GM23338 (cell line): Measurements from ENCODE around the gene CSF3. TPM values are rescaled to one million over a fixed set of nuclear protein-coding genes. Genes with fewer than 3 reads are reported as not detected.

Experiments used
- ATAC-seq: fragments of 200-7000 bp; cut with Tn5 transposase; 3 replicates; pipeline ENCODE4 v1.9.1; 2020
- DNase-seq: peaks from one replicate; pipeline ENCODE4 v3.0.0-alpha.2; 2015; ENCODE audit warnings: low spot score
- H2AFZ ChIP-seq: fragments of 200-600 bp; sonication (generic); 2 replicates; pipeline ENCODE4 v1.8.0; 2016; ENCODE audit warnings: antibody characterized with exemption, mild to moderate bottlenecking, moderate library complexity
- H3F3A ChIP-seq: fragments of 200-600 bp; sonication (generic); replicated peaks from 2 replicates; pipeline ENCODE4 v1.8.0; 2017; ENCODE audit warnings: antibody characterized with exemption, mixed run types, low read depth
- H3K27ac ChIP-seq: fragments of 200-600 bp; sonication (generic); 2 replicates; pipeline ENCODE4 v1.6.1; 2016; ENCODE audit warnings: low read depth
- H3K27me3 ChIP-seq: fragments of 200-600 bp; sonication (generic); 2 replicates; pipeline ENCODE4 v1.8.0; 2016; ENCODE audit warnings: mild to moderate bottlenecking, mixed run types, moderate library complexity; ENCODE audit not compliant: insufficient read depth
- H3K36me3 ChIP-seq: fragments of 200-600 bp; sonication (generic); 2 replicates; pipeline ENCODE4 v1.8.0; 2016; ENCODE audit warnings: mild to moderate bottlenecking; ENCODE audit not compliant: insufficient read depth
- H3K4me1 ChIP-seq: fragments of 200-600 bp; sonication (generic); 2 replicates; pipeline ENCODE4 v1.8.0; 2016; ENCODE audit warnings: mild to moderate bottlenecking, moderate library complexity; ENCODE audit not compliant: insufficient read depth
- H3K4me2 ChIP-seq: fragments of 200-600 bp; sonication (generic); 2 replicates; pipeline ENCODE4 v1.7.1; 2017; ENCODE audit warnings: mixed run types
- H3K4me3 ChIP-seq: fragments of 200-600 bp; sonication (generic); 2 replicates; pipeline ENCODE4 v1.6.1; 2016; ENCODE audit warnings: mixed run types
- H3K79me2 ChIP-seq: fragments of 200-600 bp; sonication (generic); replicated peaks from 2 replicates; pipeline ENCODE4 v1.8.0; 2017; ENCODE audit warnings: mild to moderate bottlenecking; ENCODE audit not compliant: insufficient read depth
- H3K9me2 ChIP-seq: fragments of 200-600 bp; sonication (generic); 2 replicates; pipeline ENCODE4 v1.8.0; 2017; ENCODE audit not compliant: insufficient read depth
- H4K20me1 ChIP-seq: fragments of 200-600 bp; sonication (generic); replicated peaks from 2 replicates; pipeline ENCODE4 v1.8.0; 2017; ENCODE audit warnings: mild to moderate bottlenecking; ENCODE audit not compliant: insufficient read depth
- H3K27ac Mint-ChIP-seq: 2 replicates; pipeline ENCODE4 v1.8.0; 2020; ENCODE audit warnings: inconsistent platforms, mild to moderate bottlenecking, moderate library complexity, mixed read lengths
- H3K27me3 Mint-ChIP-seq: 3 replicates; pipeline ENCODE4 v1.8.0; 2022; ENCODE audit warnings: low read depth, mild to moderate bottlenecking, moderate library complexity, mixed read lengths, inconsistent platforms; ENCODE audit not compliant: insufficient read depth, poor library complexity
- H3K36me3 Mint-ChIP-seq: 3 replicates; pipeline ENCODE4 v1.8.0; 2021; ENCODE audit warnings: low read depth, mild to moderate bottlenecking, inconsistent platforms, moderate library complexity, mixed read lengths
- H3K4me1 Mint-ChIP-seq: 3 replicates; pipeline ENCODE4 v1.8.0; 2020; ENCODE audit warnings: mild to moderate bottlenecking, inconsistent platforms, mixed read lengths
- H3K4me3 Mint-ChIP-seq: 3 replicates; pipeline ENCODE4 v1.8.0; 2021; ENCODE audit warnings: moderate library complexity, mild to moderate bottlenecking, inconsistent platforms, mixed read lengths
- H3K9me3 Mint-ChIP-seq: 3 replicates; pipeline ENCODE4 v1.8.0; 2020; ENCODE audit warnings: moderate library complexity, mild to moderate bottlenecking, inconsistent platforms, mixed read lengths
- EZH2 ChIP-seq: fragments of 200-600 bp; sonication (generic); IDR thresholded peaks from one replicate; pipeline ENCODE4 v1.8.0; 2017; ENCODE audit warnings: antibody characterized with exemption, mild to moderate bottlenecking, low read depth; ENCODE audit not compliant: unreplicated experiment
- EZH2phosphoT487 ChIP-seq: fragments of 200-600 bp; sonication (generic); IDR thresholded peaks from one replicate; pipeline ENCODE4 v1.8.1; 2018; ENCODE audit warnings: antibody characterized with exemption; ENCODE audit not compliant: unreplicated experiment
- NANOG ChIP-seq: IDR thresholded peaks from 2 replicates; pipeline ENCODE4 v1.6.1; 2016; ENCODE audit warnings: antibody characterized with exemption, borderline replicate concordance
- POLR2AphosphoS5 ChIP-seq: IDR thresholded peaks from 2 replicates; pipeline ENCODE4 v1.6.1; 2016; ENCODE audit warnings: antibody characterized with exemption, low read depth
- ZNF331 ChIP-seq: fragments of 250-450 bp; sonication (Bioruptor Pico); IDR thresholded peaks from 2 replicates; pipeline ENCODE4 v1.5.0; 2020; ENCODE audit warnings: low read depth, mild to moderate bottlenecking, moderate library complexity
- polyA plus RNA-seq: library from polyadenylated mRNA; unstranded; fragments of >200 nt; fragmentation: Nextera tagmentation; extraction: Ambion mirVana; gene quantifications from 2 replicates; pipeline ENCODE4 v1.2.1, GENCODE V29; 2016
- total RNA-seq: library from RNA; depleted of rRNA; stranded (reverse); fragments of >200 nt; shearing (Covaris generic); gene quantifications from 2 replicates; pipeline ENCODE4 v1.2.3, GENCODE V29; 2014
- TF ChIP-seq, protein P1 (sequence below): IDR thresholded peaks from 2 replicates; pipeline ENCODE4 v1.6.1; 2016; ENCODE audit warnings: antibody characterized with exemption
- TF ChIP-seq, protein P2 (sequence below): fragments of 250-450 bp; sonication (Bioruptor Pico); IDR thresholded peaks from 2 replicates; pipeline ENCODE4 v1.5.0; 2020; ENCODE audit warnings: mild to moderate bottlenecking, moderate library complexity

The CSF3 gene
- total and polyA plus RNA-seq, 2 experiments from 2014 or later: not detected

DNA sequence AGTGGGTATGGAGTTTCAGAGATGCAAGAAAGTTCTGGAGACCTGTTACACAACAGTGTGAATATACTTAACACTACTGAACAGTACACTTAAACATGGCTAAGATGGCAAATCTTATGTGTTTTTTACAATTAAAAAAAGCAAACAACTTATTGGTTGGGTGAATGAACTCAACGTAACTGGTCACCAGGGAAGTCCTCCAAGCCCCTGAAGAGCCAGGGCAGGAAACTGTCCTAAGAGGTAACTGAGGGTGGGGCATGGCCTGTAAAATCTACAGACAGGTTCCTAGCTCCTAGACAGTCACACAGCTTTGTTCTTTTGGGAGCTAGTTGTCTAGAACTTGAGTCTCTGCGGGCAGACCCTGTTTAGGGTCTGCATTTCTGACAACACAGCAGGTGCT is 10.3 kb downstream of the CSF3 start:
- Histone ChIP-seq H3F3A (peaks cover 18% of the 10 kb centered on the region), H2AFZ (no peak overlapping the region), H3K36me3 (peaks cover 12% of the 10 kb centered on the region; the same call in 1 of the 2 replicates), H3K27ac (no peak overlapping the region), H3K4me1 (no peaks in the 10 kb centered on the region), H3K4me2 (no peak overlapping the region), H3K79me2 (no peaks in the 10 kb centered on the region), H3K4me3 (no peak overlapping the region), H4K20me1 (no peaks in the 10 kb centered on the region), H3K27me3 (no peaks in the 10 kb centered on the region), H3K9me2 (no peaks in the 10 kb centered on the region)
- Mint-ChIP-seq H3K4me1 (peaks cover 6% of the 10 kb centered on the region; the same call in 2 of the 3 replicates), H3K9me3 (no peaks in the 10 kb centered on the region), H3K4me3 (no peak overlapping the region), H3K27me3 (peaks cover 8% of the 10 kb centered on the region), H3K36me3 (peaks cover 62% of the 10 kb centered on the region), H3K27ac (peak overlapping the region; percentile 16; the same call in 1 of the 2 replicates)
- ATAC-seq (no peak), DNase-seq (no peak)
- no peak for TF ChIP-seq POLR2AphosphoS5

DNA sequence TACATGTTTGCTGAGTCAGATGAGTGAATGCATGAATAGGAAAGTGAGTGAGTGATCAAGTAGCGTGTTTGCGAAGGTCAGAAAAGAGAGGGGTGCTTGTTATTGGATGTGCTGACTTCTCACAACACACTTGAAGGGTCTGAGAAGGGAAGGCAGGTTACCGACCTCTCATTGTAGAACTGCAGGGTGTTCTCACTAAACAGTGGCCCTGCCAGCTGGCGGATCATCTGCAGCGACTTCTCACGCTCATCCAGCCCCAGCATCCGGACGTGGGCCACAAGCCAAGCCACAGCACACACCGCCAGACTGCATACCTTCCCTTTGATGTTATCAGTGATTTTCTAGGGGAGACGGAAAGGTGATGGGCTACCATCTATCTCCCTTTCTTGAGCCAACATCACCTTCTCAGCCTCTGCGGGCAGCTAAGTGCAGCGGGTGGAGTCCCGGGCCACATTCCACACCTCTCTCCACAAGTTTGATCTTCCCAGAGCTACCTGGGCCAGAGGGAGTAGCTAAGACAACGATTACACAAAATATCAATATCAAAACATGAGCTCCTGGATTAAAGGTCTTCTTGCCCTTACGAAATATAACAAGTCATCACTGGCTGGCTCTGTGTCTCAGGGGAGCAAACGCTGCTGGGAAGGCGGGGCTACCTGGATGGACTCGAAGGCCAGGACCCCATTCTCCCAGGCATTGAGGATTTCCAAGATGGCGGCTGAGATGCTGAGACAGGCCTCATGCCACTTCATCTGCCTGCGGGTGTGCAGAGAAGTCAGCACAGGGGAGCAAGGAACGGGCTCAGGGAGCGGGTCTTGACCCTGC is 11.0 kb downstream of the CSF3 start:
- Histone ChIP-seq H3K79me2 (no peaks in the 10 kb centered on the region), H3F3A (peaks cover 18% of the 10 kb centered on the region), H3K36me3 (peaks cover 12% of the 10 kb centered on the region; the same call in 1 of the 2 replicates), H3K4me1 (no peaks in the 10 kb centered on the region), H3K9me2 (no peaks in the 10 kb centered on the region), H3K27ac (no peak overlapping the region), H3K4me3 (no peak overlapping the region), H3K27me3 (no peaks in the 10 kb centered on the region), H2AFZ (no peak overlapping the region), H3K4me2 (0 out of 2 replicates have a peak overlapping the region, but pooled peaks have one; percentile 26), H4K20me1 (no peaks in the 10 kb centered on the region)
- peaks cover 63% of the 10 kb centered on the region for H3K36me3 Mint-ChIP-seq
- no peaks in the 10 kb centered on the region for H3K9me3 Mint-ChIP-seq
- TF ChIP-seq, protein P1, sequence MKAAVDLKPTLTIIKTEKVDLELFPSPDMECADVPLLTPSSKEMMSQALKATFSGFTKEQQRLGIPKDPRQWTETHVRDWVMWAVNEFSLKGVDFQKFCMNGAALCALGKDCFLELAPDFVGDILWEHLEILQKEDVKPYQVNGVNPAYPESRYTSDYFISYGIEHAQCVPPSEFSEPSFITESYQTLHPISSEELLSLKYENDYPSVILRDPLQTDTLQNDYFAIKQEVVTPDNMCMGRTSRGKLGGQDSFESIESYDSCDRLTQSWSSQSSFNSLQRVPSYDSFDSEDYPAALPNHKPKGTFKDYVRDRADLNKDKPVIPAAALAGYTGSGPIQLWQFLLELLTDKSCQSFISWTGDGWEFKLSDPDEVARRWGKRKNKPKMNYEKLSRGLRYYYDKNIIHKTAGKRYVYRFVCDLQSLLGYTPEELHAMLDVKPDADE: no peak
- TF ChIP-seq NANOG (no peak), ZNF331 (no peak), EZH2 (no peak), EZH2phosphoT487 (no peak)
- H3K4me1 Mint-ChIP-seq: peaks cover 6% of the 10 kb centered on the region; the same call in 2 of the 3 replicates
- DNase-seq: no peak
- no peak overlapping the region for H3K4me3 Mint-ChIP-seq
- no peak overlapping the region for H3K27ac Mint-ChIP-seq
- ATAC-seq: no peak
- peaks cover 8% of the 10 kb centered on the region for H3K27me3 Mint-ChIP-seq

DNA sequence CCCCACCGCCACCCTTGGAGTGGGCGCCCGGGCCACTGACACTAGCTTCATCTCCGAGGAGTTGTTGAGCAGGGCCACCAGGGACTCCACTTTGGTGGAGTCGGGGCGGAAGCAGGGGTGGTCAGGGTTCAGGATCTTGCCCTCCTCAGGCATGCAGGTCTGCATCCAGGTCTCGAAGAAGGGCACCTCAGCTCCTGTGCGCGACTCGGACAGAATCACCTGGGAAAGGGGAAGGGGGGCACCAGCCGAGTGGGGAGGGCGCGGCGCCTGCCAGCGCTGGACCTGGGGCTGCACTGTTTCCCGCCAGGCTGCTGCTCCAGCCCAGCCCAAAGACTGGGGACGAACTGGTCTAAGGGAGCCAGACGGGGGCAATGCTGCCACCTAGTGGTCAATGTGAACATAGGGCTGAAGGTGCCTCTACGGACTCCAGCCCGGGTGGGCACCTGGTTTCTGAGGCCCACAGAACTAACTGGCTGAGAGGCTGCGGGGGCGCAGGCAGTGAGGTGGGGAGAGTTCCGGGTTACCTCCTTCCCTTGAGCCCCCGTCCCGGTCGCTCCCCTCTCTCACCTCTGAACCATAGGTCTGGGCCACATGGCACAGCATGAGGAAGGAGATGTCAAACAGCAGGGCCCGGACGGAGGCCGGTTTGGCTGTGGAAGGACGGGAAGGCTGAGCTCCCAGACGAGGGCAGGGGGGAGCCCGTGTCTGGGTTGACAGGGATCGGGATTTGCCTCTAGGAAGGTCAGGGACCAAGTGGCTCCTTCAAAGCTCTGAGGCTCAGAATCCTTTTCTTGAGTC is 11.8 kb downstream of the CSF3 start:
- Histone ChIP-seq H2AFZ (0 out of 2 replicates have a peak overlapping the region, but pooled peaks have one; percentile 5), H3K79me2 (no peaks in the 10 kb centered on the region), H3K27me3 (no peaks in the 10 kb centered on the region), H4K20me1 (no peaks in the 10 kb centered on the region), H3F3A (peaks cover 18% of the 10 kb centered on the region), H3K36me3 (peaks cover 12% of the 10 kb centered on the region; the same call in 1 of the 2 replicates), H3K9me2 (no peaks in the 10 kb centered on the region), H3K4me1 (no peaks in the 10 kb centered on the region), H3K4me2 (0 out of 2 replicates have a peak overlapping the region, but pooled peaks have one; percentile 26), H3K27ac (peak overlapping the region; percentile 63; the same call in 1 of the 2 replicates), H3K4me3 (no peak overlapping the region)
- peak; percentile 96 for DNase-seq
- ATAC-seq: peak; percentile 99
- H3K27me3 Mint-ChIP-seq: peaks cover 4% of the 10 kb centered on the region
- peaks cover 6% of the 10 kb centered on the region; the same call in 2 of the 3 replicates for H3K4me1 Mint-ChIP-seq
- H3K27ac Mint-ChIP-seq: no peak overlapping the region
- H3K9me3 Mint-ChIP-seq: no peaks in the 10 kb centered on the region
- no peak overlapping the region for H3K4me3 Mint-ChIP-seq
- H3K36me3 Mint-ChIP-seq: peaks cover 61% of the 10 kb centered on the region
- TF ChIP-seq, protein P2, sequence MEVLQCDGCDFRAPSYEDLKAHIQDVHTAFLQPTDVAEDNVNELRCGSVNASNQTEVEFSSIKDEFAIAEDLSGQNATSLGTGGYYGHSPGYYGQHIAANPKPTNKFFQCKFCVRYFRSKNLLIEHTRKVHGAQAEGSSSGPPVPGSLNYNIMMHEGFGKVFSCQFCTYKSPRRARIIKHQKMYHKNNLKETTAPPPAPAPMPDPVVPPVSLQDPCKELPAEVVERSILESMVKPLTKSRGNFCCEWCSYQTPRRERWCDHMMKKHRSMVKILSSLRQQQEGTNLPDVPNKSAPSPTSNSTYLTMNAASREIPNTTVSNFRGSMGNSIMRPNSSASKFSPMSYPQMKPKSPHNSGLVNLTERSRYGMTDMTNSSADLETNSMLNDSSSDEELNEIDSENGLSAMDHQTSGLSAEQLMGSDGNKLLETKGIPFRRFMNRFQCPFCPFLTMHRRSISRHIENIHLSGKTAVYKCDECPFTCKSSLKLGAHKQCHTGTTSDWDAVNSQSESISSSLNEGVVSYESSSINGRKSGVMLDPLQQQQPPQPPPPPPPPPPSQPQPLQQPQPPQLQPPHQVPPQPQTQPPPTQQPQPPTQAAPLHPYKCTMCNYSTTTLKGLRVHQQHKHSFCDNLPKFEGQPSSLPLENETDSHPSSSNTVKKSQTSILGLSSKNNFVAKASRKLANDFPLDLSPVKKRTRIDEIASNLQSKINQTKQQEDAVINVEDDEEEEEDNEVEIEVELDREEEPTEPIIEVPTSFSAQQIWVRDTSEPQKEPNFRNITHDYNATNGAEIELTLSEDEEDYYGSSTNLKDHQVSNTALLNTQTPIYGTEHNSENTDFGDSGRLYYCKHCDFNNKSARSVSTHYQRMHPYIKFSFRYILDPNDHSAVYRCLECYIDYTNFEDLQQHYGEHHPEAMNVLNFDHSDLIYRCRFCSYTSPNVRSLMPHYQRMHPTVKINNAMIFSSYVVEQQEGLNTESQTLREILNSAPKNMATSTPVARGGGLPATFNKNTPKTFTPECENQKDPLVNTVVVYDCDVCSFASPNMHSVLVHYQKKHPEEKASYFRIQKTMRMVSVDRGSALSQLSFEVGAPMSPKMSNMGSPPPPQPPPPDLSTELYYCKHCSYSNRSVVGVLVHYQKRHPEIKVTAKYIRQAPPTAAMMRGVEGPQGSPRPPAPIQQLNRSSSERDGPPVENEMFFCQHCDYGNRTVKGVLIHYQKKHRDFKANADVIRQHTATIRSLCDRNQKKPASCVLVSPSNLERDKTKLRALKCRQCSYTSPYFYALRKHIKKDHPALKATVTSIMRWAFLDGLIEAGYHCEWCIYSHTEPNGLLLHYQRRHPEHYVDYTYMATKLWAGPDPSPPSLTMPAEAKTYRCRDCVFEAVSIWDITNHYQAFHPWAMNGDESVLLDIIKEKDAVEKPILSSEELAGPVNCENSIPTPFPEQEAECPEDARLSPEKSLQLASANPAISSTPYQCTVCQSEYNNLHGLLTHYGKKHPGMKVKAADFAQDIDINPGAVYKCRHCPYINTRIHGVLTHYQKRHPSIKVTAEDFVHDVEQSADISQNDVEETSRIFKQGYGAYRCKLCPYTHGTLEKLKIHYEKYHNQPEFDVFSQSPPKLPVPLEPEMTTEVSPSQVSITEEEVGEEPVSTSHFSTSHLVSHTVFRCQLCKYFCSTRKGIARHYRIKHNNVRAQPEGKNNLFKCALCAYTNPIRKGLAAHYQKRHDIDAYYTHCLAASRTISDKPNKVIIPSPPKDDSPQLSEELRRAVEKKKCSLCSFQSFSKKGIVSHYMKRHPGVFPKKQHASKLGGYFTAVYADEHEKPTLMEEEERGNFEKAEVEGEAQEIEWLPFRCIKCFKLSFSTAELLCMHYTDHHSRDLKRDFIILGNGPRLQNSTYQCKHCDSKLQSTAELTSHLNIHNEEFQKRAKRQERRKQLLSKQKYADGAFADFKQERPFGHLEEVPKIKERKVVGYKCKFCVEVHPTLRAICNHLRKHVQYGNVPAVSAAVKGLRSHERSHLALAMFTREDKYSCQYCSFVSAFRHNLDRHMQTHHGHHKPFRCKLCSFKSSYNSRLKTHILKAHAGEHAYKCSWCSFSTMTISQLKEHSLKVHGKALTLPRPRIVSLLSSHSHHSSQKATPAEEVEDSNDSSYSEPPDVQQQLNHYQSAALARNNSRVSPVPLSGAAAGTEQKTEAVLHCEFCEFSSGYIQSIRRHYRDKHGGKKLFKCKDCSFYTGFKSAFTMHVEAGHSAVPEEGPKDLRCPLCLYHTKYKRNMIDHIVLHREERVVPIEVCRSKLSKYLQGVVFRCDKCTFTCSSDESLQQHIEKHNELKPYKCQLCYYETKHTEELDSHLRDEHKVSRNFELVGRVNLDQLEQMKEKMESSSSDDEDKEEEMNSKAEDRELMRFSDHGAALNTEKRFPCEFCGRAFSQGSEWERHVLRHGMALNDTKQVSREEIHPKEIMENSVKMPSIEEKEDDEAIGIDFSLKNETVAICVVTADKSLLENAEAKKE: no peak
